Central memory CD4-positive, alpha-beta T cell (primary cell): ENCODE measurements around the gene NDEL1.

Source experiments
- DNase-seq: peaks from one replicate; pipeline ENCODE4 v3.0.0; 2022

NDEL1 gene

DNA sequence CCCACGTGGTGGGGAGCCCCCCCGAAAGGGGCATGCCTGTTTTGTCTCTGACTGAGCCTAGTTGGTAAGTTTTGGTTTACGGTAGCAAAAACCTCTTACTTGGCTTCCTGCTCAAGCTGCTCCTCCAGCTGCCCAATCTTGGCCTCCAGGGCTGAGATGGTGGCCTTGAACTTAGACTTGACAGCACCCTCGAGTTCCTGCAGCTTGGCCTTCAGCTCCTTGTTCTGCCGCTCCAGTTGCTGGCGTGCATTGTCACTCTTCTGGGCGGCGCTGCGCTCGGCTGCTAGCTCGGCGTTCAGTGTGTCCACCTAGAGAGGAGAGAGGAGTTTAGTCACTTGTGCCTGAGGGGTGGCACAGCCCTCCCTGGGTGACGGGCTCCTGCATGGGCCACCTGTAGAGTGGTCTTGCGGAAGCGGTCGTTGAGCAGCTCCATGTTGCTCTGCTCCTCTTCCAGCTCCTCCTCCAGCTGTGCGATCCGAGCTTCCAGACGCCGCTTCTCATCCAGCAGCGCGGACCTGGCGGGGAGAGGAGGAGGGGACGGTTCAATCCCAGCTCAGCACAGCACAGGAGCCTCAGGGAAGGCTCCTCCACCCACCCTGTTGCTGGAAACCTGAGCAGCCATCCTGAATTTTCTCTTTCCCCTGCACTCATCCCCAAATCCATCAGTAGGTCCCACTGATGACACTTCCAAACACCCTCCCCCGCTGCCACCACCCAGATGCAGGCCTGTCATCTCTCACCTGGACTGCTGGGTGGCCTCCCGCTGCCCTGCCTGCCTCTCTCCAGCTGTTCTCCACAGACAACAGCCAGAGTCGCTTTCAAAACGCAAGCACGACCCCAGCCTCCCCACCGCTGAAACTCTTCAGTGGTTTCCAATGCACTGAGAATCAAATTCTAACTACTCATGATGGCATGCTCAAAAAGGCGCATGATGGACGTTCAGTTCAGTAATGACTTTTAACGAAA, 44.6 kb downstream of the NDEL1 start:
- no peak for DNase-seq

DNA sequence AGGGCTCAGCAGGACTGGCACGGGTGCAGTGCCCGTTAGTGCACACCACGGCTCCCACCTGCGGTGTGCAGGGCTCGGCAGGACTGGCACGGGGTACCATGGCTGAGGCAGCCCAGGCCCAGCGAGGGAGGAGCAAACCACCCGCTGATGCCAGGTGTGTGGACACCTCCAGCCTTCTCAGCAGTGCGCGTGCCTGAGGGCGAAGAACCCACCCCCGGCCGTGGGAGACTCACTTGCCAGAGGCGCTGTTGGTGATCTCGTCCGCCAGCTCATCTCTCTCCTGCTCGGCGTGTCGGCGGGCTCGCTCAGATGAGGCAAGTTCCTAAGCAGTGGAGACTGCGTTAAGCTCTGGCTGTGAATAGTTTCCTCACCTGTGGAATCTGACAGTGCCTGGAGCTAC, 45.4 kb downstream of the NDEL1 start:
- DNase-seq = no peak

DNA sequence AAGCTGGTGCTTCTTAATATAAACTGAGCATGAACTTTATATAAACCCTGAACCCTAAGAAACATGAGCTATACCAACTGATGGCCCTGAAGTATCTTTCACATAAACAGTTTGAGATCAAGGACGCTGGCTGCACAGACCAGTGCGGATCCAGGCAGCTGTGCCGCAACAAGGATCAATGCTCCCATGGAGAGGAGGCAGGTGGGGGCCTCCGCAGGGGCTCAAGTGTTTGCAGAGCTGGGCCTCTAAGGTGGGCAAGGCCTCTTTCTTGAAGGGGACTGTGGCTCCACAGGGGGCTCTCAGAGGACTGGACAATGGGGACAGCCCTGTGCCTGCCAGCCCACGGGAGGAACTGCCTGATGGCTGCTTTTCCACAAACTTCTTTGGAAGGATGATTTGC, 46.0 kb downstream of the NDEL1 start:
- DNase-seq = no peak

DNA sequence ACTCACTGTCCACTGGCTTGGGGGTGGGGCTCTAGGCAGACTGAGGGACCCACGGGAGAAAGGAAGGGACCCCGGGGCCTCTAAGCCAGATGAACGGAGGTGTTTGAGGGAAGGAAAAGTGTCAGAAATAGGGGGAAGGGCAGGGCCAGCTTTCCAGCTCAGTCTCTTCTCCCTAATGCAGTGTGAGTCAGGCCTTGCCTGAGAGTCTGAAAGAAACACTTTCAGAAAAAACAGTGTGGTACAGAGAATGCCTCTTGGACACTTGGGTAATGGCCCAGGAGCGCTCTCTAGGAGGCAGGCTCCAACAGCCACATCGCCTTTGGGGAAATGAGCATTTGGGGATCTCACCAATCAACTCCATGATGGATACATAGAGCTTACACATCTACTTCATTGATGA, 46.9 kb downstream of the NDEL1 start:
- no peak for DNase-seq

DNA sequence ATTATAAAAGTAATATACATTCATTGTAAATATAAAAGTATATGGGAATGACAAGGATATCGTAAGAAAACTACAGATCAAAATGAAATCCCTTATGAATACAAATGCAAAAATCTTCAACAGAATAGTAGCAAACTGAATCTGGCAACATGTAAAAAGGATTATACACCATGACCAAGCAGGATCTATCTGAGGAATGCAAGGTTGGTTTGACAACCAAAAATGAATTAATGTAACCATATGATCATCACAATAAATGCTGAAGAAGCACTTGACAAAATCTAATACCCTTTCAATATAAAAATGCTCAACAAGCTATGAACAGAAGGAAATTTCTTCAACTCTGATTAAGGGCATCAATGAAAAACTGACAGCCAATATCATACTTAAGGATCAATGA, 48.8 kb downstream of the NDEL1 start:
- no peak for DNase-seq

DNA sequence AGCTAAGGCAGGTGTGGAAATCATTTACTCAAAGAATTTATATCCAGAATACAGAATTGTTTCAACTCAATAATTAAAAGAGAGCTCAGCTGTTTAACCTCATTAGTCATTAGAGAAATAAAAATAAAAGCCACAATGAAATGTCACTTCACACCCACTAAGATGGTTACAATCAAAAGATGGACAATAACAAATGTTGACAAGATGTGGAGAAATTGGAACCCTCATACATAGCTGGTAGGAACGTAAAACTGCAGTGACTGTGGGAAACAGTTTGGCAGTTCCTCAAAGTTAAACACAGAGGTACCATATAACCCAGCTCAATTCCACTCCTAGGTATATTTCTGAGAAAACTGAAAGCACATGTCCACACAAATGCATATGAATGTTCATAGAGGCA, 49.8 kb downstream of the NDEL1 start:
- DNase-seq = no peak

DNA sequence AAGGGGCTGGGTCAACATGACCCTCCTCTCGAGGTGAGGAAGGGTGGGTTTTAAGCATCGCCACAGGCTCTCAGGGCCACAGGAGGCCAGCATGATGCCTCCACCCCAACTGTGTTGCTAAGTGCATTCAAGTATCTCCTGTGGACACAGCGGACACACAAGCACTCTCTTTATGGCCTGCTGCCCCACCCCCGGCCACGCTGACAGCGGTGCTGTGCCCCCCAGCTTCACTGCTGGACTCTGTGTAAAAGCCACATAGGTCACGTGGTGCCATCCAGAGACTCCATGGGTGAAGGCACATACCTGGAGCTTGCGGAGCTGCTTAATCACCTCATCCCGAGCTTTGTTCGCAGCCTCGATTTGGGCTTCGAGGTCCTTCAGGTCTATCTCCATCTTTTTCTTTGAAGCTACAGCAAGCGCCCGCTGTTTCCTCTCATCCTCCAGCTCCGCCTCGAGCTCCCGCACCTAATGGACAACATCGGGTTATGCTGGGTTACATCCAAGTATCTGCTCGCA, 51.5 kb downstream of the NDEL1 start:
- DNase-seq = no peak

DNA sequence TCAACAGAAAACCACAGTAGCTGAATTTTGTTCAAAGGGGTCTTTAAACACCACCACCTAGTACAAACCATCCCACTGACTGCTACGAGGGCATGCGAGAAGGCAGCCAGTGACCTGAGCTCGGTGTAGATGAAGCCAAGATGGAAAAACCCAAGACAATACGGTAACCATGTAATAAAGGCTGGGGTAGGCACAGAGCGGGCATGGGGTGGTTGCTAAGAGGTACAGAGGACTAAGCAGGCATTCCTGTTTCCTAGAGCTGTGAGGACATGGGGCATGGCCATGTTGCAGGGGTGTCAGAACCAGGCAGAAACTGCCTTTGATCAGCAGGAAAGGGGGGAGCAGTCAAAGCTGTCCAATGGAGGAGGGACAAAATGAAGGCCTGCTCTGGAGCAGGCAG, 52.1 kb downstream of the NDEL1 start:
- DNase-seq = no peak

DNA sequence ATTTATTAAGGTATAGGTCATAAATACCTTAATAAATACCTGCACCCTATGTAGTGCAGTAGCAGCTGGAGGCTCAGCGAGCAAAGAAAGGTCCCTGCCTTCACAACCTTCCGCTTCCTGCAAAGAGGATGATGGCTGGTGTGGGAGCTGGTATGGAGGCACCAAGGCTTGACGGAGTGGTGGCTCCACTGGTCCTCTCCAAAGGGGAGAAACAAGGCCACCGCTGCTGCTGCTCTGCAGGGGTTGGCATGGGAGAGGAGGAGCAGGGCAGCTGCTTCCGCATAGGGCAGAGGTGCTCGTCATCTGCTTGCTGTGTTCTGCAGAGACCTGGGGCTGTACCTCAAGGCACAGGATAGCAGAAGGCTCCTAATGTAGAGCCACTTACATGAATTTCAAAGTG, 52.8 kb downstream of the NDEL1 start:
- DNase-seq = no peak

DNA sequence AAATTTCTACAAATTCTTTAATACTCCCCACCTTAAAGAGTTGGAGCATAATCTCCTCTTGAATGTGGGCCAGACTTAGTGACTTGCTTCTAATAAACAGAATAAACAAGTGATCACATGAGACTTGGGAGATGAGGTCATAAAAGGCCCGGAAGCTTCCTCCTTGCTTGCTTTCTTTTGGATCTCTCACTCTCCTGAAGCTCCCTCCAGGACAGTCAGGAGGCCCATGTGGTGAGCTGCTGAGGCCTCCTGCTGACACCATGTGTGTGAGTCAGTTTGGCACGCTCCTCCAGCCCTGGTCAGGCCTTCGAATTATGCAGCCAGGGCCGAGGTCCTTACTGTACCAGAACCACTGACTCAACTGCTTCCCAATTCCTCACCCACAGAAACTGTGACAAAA, 53.2 kb downstream of the NDEL1 start:
- no peak for DNase-seq

DNA sequence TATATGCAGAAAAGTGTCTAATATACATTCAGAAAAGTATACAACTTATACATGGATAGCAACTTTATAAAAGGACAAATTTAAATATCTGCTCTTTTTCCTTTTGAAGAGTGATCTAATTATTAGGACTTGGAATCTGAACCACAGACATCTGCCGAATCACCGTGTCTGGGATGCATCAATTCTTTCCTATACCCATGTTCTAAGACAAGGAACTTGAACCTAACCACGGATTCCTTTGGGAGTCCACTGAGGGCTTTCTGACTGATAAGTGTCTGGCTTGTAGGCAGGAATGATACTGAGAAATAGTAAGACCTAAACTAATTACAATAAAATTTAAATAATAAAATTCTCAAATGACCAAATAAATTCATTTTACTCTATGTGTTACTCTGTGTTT, 54.2 kb downstream of the NDEL1 start:
- DNase-seq = no peak

DNA sequence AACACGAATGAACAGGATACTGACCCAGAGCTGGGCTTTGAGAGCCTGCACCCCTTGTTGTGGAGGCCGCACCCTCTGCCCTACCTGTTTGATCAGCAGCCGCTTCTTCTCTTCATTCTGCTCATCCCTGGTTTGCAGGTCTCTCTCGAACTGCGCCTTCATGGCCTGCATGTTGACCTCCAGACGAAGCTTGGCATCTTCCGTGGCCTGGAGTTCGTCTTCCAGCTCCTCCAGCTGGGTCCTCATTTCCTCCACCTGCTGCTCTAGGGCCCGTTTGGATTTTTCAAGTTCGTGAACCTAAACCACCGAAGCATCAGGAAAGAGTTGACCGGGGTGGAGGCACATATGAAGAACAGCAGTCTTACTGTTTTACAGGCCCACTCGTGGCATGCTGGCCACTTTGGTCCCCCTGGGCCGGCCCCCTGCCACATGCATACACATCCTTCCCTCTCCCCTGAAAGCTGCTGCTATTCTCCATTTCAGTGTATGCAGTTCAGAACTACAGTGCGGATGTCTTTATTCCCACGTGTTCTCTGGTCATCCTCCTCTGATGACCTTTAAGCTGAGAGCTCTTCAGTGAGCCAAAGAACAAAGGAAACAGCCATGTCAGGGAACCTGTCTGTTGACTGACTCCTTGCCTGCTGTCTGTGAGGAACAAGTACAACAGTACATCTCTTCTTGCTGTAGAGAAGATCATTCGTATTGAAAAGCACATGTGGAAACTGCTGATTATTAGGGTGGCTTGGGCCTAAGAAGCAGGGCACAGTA, 54.8 kb downstream of the NDEL1 start:
- DNase-seq = no peak

DNA sequence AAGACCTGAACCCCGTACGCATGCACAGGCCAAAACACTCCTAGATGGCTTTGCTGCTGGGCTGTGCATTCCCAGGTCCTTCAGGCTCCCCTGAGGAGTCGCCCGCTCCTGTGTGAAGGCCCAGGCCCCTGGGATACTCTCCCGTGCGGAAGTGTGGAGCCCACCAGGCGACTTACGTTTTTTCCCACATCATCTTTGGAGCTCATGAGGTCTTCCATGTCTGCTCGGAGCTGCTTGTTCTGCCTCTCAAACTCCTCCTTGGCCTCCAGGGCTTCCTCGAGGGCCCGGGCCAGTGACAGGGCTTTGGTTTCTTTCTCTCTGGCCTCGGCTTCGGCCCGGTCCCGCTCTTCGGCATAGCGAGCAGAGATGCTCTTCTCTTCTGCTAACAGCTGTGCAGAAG, 56.4 kb downstream of the NDEL1 start:
- no peak for DNase-seq

DNA sequence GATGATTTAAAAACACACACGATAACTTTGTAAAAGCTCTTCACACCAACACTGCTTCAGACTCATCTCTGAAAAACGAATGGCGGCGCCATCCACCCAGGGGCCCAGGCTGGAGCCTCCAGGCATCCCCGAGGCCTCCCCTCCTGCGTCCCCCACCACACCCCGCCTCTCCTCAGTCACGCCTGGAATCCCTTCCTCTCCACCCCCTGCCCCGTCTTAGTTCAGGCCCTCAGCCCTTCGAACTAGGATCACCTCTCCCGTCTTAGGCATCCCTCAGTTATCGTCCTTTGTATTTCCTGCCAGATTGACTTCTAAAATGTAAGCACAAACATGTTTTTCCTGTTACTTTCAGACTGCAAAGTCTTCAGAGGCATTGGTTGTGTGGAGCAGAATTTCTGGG, 58.3 kb downstream of the NDEL1 start:
- no peak for DNase-seq

DNA sequence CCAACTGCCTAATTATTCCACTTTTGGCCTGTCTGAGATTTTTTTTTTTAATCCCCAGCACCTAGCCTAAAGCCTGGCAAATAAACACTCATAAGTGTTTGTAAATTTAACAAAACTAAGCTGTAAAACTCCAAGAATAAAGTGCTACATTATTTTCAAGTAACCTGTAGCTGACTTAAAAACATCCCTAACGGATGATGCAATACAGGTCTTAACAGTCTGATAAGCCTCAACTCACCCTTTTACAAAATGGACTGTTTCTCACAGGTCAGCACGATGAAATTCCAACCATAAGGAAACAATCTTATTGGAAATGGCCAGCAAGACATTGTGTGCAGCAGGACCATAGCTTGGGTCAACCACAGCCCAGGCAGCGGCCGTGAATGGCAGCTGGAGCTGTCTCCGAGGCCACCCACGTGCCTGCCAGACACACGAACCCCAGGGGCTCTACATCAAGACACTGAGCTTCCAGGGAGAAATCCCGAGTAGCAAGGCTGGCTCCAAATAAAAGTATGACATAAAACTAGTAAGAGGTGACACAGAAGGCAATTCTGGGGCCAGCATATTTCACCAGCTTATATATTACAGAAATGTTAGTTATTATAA, 58.9 kb downstream of the NDEL1 start:
- no peak for DNase-seq

DNA sequence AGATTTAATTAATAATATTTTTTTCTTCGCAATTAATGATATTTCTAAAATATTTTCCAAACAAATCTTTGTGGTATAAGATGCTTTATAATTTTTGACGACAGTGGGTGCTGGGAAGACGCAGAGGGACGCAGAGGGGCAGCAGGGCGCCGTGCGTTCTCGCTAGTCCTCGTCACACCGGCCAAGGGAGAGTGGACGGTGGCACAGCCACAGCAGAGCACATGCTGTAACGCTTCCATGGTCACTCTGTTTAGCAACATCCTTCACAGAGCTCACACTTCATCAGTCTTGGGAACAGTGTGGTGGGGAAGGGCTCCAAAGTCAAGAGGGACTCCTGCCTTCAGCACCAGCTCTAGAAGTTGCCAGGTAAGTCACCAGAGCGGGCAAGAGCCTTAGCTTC, 60.4 kb downstream of the NDEL1 start:
- DNase-seq = no peak

DNA sequence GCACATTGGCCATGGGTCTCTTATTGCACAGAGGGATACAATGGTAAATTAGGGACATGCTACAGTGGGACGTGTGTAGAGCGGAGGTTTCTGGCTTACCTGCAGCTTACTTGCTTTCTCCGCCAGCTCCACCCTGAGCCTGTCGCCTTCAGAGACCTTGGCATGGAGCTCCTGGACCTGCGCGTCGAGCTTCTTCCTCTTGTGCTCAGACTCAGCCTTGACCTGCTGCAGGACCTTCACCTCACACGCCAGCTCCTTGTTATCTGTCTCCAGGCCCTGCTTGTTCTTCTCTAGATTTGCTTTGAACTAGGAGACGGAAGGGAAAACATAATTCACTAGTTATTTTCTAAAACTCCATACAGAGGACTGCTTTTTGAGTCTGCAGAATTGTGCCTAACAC, 63.5 kb downstream of the NDEL1 start:
- no peak for DNase-seq

DNA sequence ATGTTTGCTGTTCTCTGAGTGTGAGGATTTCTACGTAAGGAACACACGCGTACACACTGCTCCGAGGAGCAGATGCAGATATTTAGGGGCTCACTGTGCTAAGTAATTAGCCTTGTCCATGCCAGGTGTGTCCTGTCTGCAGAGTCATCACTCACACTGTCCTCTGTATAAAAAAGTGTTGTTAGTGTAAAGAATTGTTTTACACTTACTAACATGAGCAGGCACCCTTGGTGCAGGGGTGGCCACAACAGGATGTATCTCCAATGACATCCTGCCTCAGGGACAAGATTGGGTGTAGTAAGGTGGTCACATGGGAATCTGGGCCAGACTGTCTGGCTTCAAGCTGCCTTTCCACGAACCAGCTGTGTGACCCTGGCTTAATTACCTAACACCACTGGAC, 63.9 kb downstream of the NDEL1 start:
- no peak for DNase-seq

DNA sequence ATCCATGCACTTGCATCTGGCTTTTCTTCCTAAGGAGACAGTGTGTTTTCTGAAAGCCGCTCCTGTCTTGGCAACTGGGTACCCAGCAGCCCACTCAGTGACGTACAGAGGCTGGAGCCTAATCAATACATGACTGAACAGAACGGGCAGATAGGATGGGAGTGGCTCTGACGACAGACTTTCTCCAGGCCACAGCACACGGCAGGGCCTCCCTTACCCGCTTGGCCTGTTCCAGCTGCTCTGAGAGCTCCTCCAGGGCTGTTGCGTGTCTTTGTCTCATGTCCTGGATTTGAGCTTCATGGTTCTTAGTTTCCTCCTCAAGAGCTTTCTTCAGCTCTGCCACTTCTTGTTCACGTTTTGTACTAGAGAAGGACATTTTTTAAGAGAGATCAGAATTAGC, 64.9 kb downstream of the NDEL1 start:
- no peak for DNase-seq

DNA sequence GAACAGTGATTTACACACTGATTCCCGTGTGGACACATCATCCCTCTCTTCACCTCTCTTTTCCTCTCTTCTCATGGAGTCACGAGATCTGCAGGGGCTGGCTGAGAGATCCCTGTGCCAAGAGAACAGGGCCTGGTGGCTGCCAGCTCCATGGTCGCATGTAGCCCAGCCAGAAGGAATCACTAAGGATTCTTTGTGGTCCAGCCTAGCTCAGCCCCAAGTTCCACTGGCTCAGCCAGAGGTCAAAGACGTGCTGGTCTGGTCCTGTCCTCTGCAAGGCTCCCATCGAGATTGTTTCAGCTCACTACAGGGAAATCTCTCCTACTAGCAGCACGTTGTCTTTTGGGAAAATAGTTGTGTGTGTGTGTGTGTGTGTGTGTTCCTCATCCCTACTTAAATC, 66.4 kb downstream of the NDEL1 start:
- no peak for DNase-seq

DNA sequence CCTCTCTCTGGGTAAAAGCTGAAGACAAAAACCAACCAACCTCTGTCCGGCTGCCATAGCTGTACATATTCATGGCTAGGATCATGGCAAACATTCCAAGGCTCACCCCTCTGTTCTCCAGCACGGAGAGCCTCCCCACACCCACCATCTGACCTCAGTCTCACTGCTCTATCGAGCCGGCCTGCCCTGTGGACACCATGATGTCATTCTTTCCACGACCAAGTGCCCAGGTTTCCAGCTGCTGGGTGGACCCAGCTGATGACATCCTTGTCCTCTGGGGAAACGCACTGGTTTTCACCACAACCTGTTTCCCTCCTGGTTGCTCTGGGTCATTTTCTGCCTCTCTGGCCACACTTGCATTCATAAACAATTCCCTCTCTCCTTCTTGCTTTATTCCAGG, 67.7 kb downstream of the NDEL1 start:
- no peak for DNase-seq

DNA sequence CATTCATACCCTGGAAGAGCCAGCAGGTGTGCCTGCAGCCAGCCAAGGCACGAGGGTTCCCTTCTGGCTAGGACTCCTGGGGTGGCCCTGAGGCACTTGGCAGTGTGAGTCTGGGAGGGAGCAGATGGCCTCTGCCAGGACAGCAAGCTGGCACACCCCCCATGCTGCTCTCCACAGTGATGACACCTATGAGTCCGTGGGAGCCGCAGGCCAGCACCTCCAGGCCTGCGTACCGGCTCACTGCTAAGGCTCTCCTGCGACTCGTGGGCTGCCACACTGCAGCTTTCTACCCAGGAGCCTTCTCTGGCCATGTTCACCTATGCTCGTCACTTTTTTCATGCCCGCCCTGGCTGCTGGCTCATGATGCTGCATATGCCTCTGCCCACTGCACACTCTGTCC, 68.1 kb downstream of the NDEL1 start:
- DNase-seq = no peak

DNA sequence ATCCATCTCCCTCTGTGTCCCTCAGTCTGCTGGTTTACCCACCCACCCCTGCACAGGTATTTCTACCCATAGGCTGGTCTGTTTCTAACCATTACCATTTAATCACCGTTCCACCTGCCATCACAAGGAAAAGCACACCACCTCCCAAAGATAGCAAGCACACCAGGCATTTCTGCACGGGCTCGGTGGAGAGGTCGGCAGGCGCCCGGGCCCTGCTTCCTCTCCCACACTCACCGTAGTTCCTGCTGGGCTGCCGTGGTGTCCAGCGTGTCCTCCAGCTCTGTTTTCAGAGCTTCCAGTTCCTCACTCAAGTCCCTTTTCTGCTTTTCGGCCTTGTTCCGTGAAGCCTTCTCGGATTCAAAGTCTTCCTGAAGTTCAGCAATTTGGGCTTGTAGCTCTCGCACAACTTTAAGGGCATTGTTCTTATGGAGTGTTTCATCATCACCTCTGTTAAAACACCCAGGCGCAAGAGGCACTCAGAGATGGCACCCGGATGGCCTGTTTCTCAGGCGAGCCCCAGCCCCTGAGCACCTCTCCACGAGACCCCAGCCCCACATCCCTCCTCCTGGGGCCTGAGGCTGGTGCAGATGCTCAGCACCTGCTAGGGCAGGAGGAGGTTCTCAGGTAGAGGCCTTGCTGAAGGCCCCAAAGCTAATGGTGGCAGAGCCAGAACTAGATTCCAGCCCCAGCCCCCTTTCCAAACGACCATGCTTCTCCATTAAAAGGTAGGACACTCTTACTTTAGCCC, 69.0 kb downstream of the NDEL1 start:
- DNase-seq = no peak
